ENCODE data around the gene LMAN2. TPM values are rescaled to one million over a fixed set of nuclear protein-coding genes. Genes with fewer than 3 reads are reported as not detected.
"Not testable (repeated sequence)": the region's sequence is repeated elsewhere in the genome, so short reads cannot be mapped to it uniquely, and the experiment has no call there.

The LMAN2 gene
- total RNA-seq, 3 donors from 2014 or later: 91.9 to 150 (median 139) TPM

DNA sequence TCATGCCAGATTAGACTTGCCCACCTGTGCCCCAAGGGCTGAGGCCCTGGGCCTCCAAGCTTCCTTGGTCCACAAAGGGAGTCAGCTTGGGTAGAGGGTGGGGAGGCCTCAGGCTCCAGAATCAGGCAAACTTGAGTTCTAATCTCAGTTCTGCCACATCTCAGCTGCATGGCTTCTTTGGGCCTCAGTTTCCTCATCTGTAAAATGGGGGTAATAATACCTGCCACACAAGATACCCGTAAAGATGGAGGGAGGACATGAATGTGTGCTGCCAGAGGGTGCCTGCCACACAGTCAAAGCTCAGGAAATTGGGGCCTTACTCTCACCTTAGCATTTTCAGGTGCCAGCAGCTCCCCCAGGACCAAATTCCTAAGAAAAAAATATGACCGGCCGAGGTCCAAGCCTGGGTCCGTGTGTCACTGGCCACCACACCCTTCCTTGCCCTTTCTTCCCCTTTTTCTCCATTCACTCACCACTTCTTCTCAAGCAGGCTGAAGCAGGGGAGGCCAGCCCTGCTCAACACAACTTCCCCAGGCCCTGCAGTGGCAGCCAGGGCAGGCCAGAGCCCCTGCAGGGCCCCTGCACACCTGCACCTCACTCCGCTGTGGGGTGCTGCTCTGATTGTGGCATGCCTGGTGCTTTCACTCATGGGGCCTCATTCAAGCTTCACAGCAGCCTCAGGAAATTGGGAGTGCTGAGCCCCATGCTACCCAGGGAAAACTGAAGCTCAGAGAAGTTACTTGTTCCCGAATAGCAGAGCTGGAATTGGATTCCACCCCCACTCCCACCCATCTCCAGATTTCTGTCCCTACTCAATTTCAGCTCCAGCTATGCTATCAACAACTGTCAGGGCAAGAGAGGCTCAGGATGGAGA is 10.2 kb upstream of the LMAN2 start:
- intact Hi-C loops (cut with DNase I, micrococcal nuclease): loop anchor here in 1 of 2 donors (10.0 kb wide), 1 partner anchor 47 kb away; the partner anchor contains the start of gene MXD3
- Histone ChIP-seq H3K9me3 (no peaks in the 10 kb centered on the region), H3K4me3 (no peak overlapping the region), H3K4me1 (ENCODE audit: low read depth) (peaks cover 41% of the 10 kb centered on the region), H3K36me3 (ENCODE audit: low read depth) (no peaks in the 10 kb centered on the region)
- DNase-seq: peak in 2 of 3 donors; percentile 39 to 58
- no peak for ATAC-seq
- TF ChIP-seq, protein P1, sequence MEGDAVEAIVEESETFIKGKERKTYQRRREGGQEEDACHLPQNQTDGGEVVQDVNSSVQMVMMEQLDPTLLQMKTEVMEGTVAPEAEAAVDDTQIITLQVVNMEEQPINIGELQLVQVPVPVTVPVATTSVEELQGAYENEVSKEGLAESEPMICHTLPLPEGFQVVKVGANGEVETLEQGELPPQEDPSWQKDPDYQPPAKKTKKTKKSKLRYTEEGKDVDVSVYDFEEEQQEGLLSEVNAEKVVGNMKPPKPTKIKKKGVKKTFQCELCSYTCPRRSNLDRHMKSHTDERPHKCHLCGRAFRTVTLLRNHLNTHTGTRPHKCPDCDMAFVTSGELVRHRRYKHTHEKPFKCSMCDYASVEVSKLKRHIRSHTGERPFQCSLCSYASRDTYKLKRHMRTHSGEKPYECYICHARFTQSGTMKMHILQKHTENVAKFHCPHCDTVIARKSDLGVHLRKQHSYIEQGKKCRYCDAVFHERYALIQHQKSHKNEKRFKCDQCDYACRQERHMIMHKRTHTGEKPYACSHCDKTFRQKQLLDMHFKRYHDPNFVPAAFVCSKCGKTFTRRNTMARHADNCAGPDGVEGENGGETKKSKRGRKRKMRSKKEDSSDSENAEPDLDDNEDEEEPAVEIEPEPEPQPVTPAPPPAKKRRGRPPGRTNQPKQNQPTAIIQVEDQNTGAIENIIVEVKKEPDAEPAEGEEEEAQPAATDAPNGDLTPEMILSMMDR (IDR thresholded peaks at IDR 0.05): no peak

- peaks cover 36% of the 10 kb centered on the region for H3K4me1 ChIP-seq (ENCODE audit: low read depth)
- ATAC-seq; H3K36me3 ChIP-seq (ENCODE audit: low read depth); H3K4me3 ChIP-seq; H3K9me3 ChIP-seq: not testable (repeated sequence)
- intact Hi-C loops (cut with DNase I, micrococcal nuclease): loop anchor here in 1 of 2 donors (10.0 kb wide), 1 partner anchor 46 kb away; the partner anchor contains the start of gene MXD3
- DNase-seq: peak in 2 of 3 donors; percentile 31 to 40
Observed at GRCh38 chr5:177360740-177361139, 9.3 kb upstream of the LMAN2 start.

DNA sequence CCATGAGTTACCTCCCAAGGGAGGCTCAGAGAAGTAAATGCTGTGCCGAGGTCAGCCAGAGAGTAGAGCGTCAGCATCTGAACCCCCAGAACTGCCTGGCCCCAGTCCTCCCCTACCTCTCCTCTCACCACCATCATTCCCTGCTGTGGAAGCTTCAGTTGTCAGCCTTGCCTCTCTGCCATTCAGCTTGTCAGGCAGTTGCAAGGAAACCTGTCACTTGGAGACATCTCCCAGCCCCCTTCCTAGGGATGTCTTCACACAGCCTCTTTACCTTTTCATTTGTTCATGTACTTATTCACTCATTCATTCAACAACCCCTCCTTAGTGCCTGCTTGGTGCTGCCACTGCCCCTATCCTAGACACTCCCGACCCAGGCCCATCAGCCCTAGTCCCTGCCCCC is 8.4 kb upstream of the LMAN2 start:
- no peaks in the 10 kb centered on the region for H3K9me3 ChIP-seq
- H3K4me1 ChIP-seq (ENCODE audit: low read depth): peaks cover 36% of the 10 kb centered on the region
- H3K36me3 ChIP-seq (ENCODE audit: low read depth): no peaks in the 10 kb centered on the region
- no peak overlapping the region for H3K4me3 ChIP-seq
- intact Hi-C loops (cut with DNase I, micrococcal nuclease): loop anchor here in 1 of 2 donors (10.0 kb wide), 1 partner anchor 45 kb away; the partner anchor contains the start of gene MXD3
- ATAC-seq (no peak), DNase-seq (peak in 1 of 3 donors; percentile 16)
- TF ChIP-seq, protein P1 (IDR thresholded peaks at IDR 0.05): no peak

DNA sequence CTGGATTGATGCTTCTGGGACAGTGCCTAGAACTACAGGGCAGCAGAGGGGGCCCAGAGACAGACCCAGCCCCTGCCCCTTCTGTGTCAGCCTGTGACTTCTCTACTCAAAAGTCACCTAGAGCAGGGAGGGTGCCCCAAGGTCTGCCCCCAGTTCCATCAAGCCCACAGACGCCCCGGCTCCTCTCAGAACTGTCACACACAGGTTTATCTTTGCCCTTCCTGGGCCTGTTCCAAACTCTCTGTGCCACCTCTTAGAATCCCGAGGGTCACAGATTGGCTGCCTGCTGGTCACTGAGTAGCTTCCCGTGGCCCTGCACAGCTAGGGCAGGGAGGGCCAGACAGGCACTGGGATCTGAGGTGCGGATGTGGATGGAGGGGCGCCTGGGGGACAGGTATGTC is 8.0 kb upstream of the LMAN2 start:
- H3K9me3 ChIP-seq: no peaks in the 10 kb centered on the region
- intact Hi-C loops (cut with DNase I, micrococcal nuclease): no loop called here
- H3K4me3 ChIP-seq: no peak overlapping the region
- no peaks in the 10 kb centered on the region for H3K36me3 ChIP-seq (ENCODE audit: low read depth)
- ATAC-seq (no peak), DNase-seq (peak in 2 of 3 donors; percentile 23 to 48)
- peaks cover 33% of the 10 kb centered on the region for H3K4me1 ChIP-seq (ENCODE audit: low read depth)
- TF ChIP-seq, protein P1 (IDR thresholded peaks at IDR 0.05): no peak

GRCh38 chr5:177358370-177358819 is 6.9 kb upstream of the LMAN2 start:
- H3K36me3 ChIP-seq (ENCODE audit: low read depth): no peaks in the 10 kb centered on the region
- intact Hi-C loops (cut with DNase I, micrococcal nuclease): no loop called here
- DNase-seq (no peak), ATAC-seq (peak; percentile 3)
- no peaks in the 10 kb centered on the region for H3K9me3 ChIP-seq
- TF ChIP-seq, protein P1 (IDR thresholded peaks at IDR 0.05): no peak
- peaks cover 26% of the 10 kb centered on the region for H3K4me1 ChIP-seq (ENCODE audit: low read depth)
- H3K4me3 ChIP-seq: no peak overlapping the region
